Endothelial cell of umbilical vein (primary cell): ENCODE measurements around the gene CCDC188. TPM values are rescaled to one million over a fixed set of nuclear protein-coding genes. Genes with fewer than 3 reads are reported as not detected.

Source experiments
- BruUV-seq: library from RNA; stranded (reverse); fragments of 400-500 nt; replicated peaks from 2 replicates; lab custom pipeline; 2021; lab: Mats Ljungman, UMichigan
- CTCF ChIA-PET: fragments of 300-600, 350-600 bp; sonication (Branson Sonifier 250); formaldehyde crosslinking; loops from one replicate; lab custom pipeline; 2021; ENCODE audit warnings: antibody characterized with exemption, inconsistent platforms; lab: Charles Lee
- POLR2A ChIA-PET: fragments of 300-600, 350-600 bp; sonication (Branson Sonifier 250); formaldehyde crosslinking; loops from one replicate; lab custom pipeline; 2021; ENCODE audit warnings: antibody characterized with exemption, inconsistent platforms; lab: Charles Lee
- DNase-seq: peaks from one replicate; pipeline ENCODE4 v3.0.0-alpha.2; 2011; ENCODE audit warnings: low read depth, low spot score
- FAIRE-seq: peaks from 2 replicates; lab custom pipeline; 2011; peaks lifted over from hg19 to GRCh38; lab: Jason Lieb, UNC
- H2AFZ ChIP-seq: 2 replicates; pipeline ENCODE4 v1.6.0; 2012; ENCODE audit warnings: low read depth, low read length, control low read depth, inconsistent platforms
- H3K27ac ChIP-seq: 2 replicates; pipeline ENCODE4 v1.5.1; 2011; ENCODE audit warnings: low read depth, mild to moderate bottlenecking, control low read depth, low read length, moderate library complexity; ENCODE audit not compliant: insufficient read depth
- H3K27me3 ChIP-seq, 2 experiments: 2 replicates each; pipeline versions ENCODE4 v1.6.0 to v1.6.1; 2011; ENCODE audit warnings: low read length in 2 of 2, mixed read lengths in 1 of 2; ENCODE audit not compliant: control insufficient read depth in 2 of 2, insufficient read depth in 2 of 2
- H3K36me3 ChIP-seq, 2 experiments: 2 replicates in 1 of 2; 3 replicates in 1 of 2; pipeline ENCODE4 v1.5.1; 2011; ENCODE audit warnings: low read length in 2 of 2, mild to moderate bottlenecking in 1 of 2, moderate library complexity in 1 of 2; ENCODE audit not compliant: control insufficient read depth in 2 of 2, insufficient read depth in 2 of 2; ENCODE audit errors: extremely low read depth in 1 of 2
- H3K4me1 ChIP-seq: 3 replicates; pipeline ENCODE4 v1.5.1; 2011; ENCODE audit warnings: mild to moderate bottlenecking, low read length; ENCODE audit not compliant: control insufficient read depth, insufficient read depth; ENCODE audit errors: extremely low read depth
- H3K4me2 ChIP-seq: 2 replicates; pipeline ENCODE4 v1.6.1; 2011; ENCODE audit warnings: low read length, control low read depth, mixed read lengths; ENCODE audit not compliant: insufficient read depth
- H3K4me3 ChIP-seq, 3 experiments: fragments of 200-600 bp in 1 of 3; sonication (generic), shearing (Covaris generic) in 1 of 3; replicated peaks in 1 of 3; 2 replicates each; pipeline ENCODE4 v1.5.1; 2011 to 2016; ENCODE audit warnings: control low read depth in 3 of 3, low read length in 3 of 3, mild to moderate bottlenecking in 2 of 3, inconsistent platforms in 1 of 3, low read depth in 1 of 3, moderate library complexity in 1 of 3; ENCODE audit not compliant: insufficient read depth in 1 of 3
- H3K79me2 ChIP-seq: 2 replicates; pipeline ENCODE4 v1.6.0; 2012; ENCODE audit warnings: low read length, inconsistent platforms; ENCODE audit not compliant: control insufficient read depth, insufficient read depth
- H3K9ac ChIP-seq: replicated peaks from 2 replicates; pipeline ENCODE3; 2011; ENCODE audit warnings: low read length, control low read depth; ENCODE audit not compliant: insufficient read depth; ENCODE audit errors: extremely low read depth
- H3K9me1 ChIP-seq: replicated peaks from 3 replicates; pipeline ENCODE4 v1.6.0; 2011; ENCODE audit warnings: mild to moderate bottlenecking, low read length; ENCODE audit not compliant: control insufficient read depth, insufficient read depth; ENCODE audit errors: extremely low read depth
- H3K9me3 ChIP-seq: replicated peaks from 2 replicates; pipeline ENCODE4 v1.5.1; 2012; ENCODE audit warnings: low read length, inconsistent platforms; ENCODE audit not compliant: control insufficient read depth, insufficient read depth
- H4K20me1 ChIP-seq: replicated peaks from 2 replicates; pipeline ENCODE3; 2011; ENCODE audit warnings: mild to moderate bottlenecking, low read length; ENCODE audit not compliant: control insufficient read depth, insufficient read depth; ENCODE audit errors: extremely low read depth
- EZH2 ChIP-seq: IDR thresholded peaks from 2 replicates; pipeline ENCODE4 v1.6.1; 2012; ENCODE audit warnings: borderline replicate concordance, low read depth, mild to moderate bottlenecking, moderate library complexity, low read length, inconsistent platforms; ENCODE audit not compliant: severe bottlenecking
- FOS ChIP-seq: IDR thresholded peaks from 2 replicates; pipeline ENCODE4 v1.6.1; 2011; ENCODE audit warnings: mild to moderate bottlenecking, low read length, moderate library complexity, borderline replicate concordance; ENCODE audit not compliant: insufficient read depth
- JUN ChIP-seq: IDR thresholded peaks from 2 replicates; pipeline ENCODE4 v1.6.1; 2011; ENCODE audit warnings: borderline replicate concordance, low read depth; ENCODE audit not compliant: insufficient read length, insufficient read depth
- MAX ChIP-seq: IDR thresholded peaks from 2 replicates; pipeline ENCODE4 v1.6.1; 2011; ENCODE audit not compliant: insufficient read depth, insufficient read length
- POLR2A ChIP-seq: IDR thresholded peaks from 2 replicates; pipeline ENCODE4 v1.6.1; 2012; ENCODE audit warnings: low read depth, mild to moderate bottlenecking, control low read depth, low read length
- POLR2AphosphoS5 ChIP-seq: IDR thresholded peaks from 2 replicates; pipeline ENCODE4 v1.6.1; 2012; ENCODE audit warnings: low read depth, mild to moderate bottlenecking, control low read depth, low read length, moderate library complexity; ENCODE audit not compliant: insufficient read depth
- dilution Hi-C: fragments of 300-500 bp; cut with MboI; formaldehyde crosslinking; loops from one replicate; pipeline ENCODE4 v1.15.0; 2019; ENCODE audit warnings: low sequenced_read_pairs; ENCODE audit not compliant: extremely low pct_ligation_motif_present
- intact Hi-C: fragments of 100-400 bp; cut with micrococcal nuclease; formaldehyde crosslinking; loops from one replicate; pipeline ENCODE4 v1.10.0; 2022
- polyA plus RNA-seq, 4 experiments: library from polyadenylated mRNA; depleted of rRNA in 3 of 4; stranded (reverse) in 3 of 4; unstranded in 1 of 4; fragments of >200 nt; gene quantifications; 2 replicates each; pipeline versions ENCODE4 v1.2.1 to v1.2.3, GENCODE V29; 2011 to 2012; ENCODE audit warnings: missing spikeins in 1 of 4
- total RNA-seq: library from RNA; stranded (reverse); gene quantifications from 2 replicates; pipeline ENCODE4 v1.2.3, GENCODE V29; 2021
- TF ChIP-seq, protein P1 (sequence below), 2 donors: IDR thresholded peaks; 1 replicate in 1 of 2; 2 replicates in 1 of 2; pipeline ENCODE4 v1.5.1; 2011; ENCODE audit warnings: low read length in 2 of 2, mild to moderate bottlenecking in 2 of 2, moderate library complexity in 2 of 2, control low read depth in 1 of 2, inconsistent platforms in 1 of 2, low read depth in 1 of 2; ENCODE audit not compliant: insufficient read depth in 1 of 2; ENCODE audit errors: extremely low read depth in 1 of 2

CCDC188 gene
- total and polyA plus RNA-seq, 2 donors (not counting 3 experiments of a cell fraction or from before 2014, with no cell fraction given) = 9.4 to 9.8 TPM

GRCh38 chr22:20106205-20106848 is 44.5 kb downstream of the CCDC188 start:
- no peaks in the 10 kb centered on the region for H3K9me1 ChIP-seq
- H3K4me1 ChIP-seq = no peaks in the 10 kb centered on the region
- H4K20me1 ChIP-seq = no peaks in the 10 kb centered on the region
- peaks cover 22% of the 10 kb centered on the region for H3K79me2 ChIP-seq
- no peak overlapping the region for H3K9ac ChIP-seq
- DNase-seq (no peak), FAIRE-seq (no peak)
- TF ChIP-seq EZH2 = no peak
- no peak for TF ChIP-seq FOS
- no peak overlapping the region for H3K4me2 ChIP-seq
- ChIA-PET POLR2A (no interaction called here), CTCF (interaction anchor here (1.1 to 1.5 kb wide), 2 partner anchors 18 to 383 kb away, joined by 3 read pairs; partner anchors contain the start of gene GP1BB)
- intact Hi-C loops (no loop called here), dilution Hi-C loops (no loop called here)
- no TSS peak for BruUV-seq
- no peaks in the 10 kb centered on the region for H3K9me3 ChIP-seq
- H2AFZ ChIP-seq = no peak overlapping the region
- no peak overlapping the region for H3K27ac ChIP-seq
- H3K27me3 ChIP-seq = no peaks in the 10 kb centered on the region
- H3K4me3 ChIP-seq = no peak overlapping the region
- peaks cover 16 to 73% of the 10 kb centered on the region in 2 experiments for H3K36me3 ChIP-seq

- intact Hi-C loops (no loop called here), dilution Hi-C loops (no loop called here)
- no peak overlapping the region for H3K27ac ChIP-seq
- no peaks in the 10 kb centered on the region for H3K27me3 ChIP-seq
- no peak for DNase-seq
- CTCF ChIA-PET = interaction anchor here (1.1 kb wide), 1 partner anchor 18 kb away, joined by 3 read pairs; no protein-coding TSS in a partner anchor
- H3K4me2 ChIP-seq = no peak overlapping the region
- no peaks in the 10 kb centered on the region for H3K9me1 ChIP-seq
- H3K4me3 ChIP-seq = no peak overlapping the region
- BruUV-seq = no TSS peak
- H3K79me2 ChIP-seq = peaks cover 27% of the 10 kb centered on the region
- H2AFZ ChIP-seq = no peak overlapping the region
- POLR2A ChIA-PET = no interaction called here
- no peak overlapping the region for H3K9ac ChIP-seq
- H3K36me3 ChIP-seq = peaks cover 17 to 74% of the 10 kb centered on the region in 2 experiments
- no peaks in the 10 kb centered on the region for H3K9me3 ChIP-seq
- no peaks in the 10 kb centered on the region for H3K4me1 ChIP-seq
- H4K20me1 ChIP-seq = no peaks in the 10 kb centered on the region
- FAIRE-seq = no peak
- TF ChIP-seq EZH2 (no peak), FOS (no peak), MAX (no peak), POLR2A (no peak), POLR2AphosphoS5 (no peak), JUN (no peak)
- TF ChIP-seq, protein P1, sequence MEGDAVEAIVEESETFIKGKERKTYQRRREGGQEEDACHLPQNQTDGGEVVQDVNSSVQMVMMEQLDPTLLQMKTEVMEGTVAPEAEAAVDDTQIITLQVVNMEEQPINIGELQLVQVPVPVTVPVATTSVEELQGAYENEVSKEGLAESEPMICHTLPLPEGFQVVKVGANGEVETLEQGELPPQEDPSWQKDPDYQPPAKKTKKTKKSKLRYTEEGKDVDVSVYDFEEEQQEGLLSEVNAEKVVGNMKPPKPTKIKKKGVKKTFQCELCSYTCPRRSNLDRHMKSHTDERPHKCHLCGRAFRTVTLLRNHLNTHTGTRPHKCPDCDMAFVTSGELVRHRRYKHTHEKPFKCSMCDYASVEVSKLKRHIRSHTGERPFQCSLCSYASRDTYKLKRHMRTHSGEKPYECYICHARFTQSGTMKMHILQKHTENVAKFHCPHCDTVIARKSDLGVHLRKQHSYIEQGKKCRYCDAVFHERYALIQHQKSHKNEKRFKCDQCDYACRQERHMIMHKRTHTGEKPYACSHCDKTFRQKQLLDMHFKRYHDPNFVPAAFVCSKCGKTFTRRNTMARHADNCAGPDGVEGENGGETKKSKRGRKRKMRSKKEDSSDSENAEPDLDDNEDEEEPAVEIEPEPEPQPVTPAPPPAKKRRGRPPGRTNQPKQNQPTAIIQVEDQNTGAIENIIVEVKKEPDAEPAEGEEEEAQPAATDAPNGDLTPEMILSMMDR (IDR thresholded peaks at IDR 0.05; ENCODE audit: extremely low read depth in 1 of 2, insufficient read depth in 1 of 2, low read depth in 1 of 2, low read length in 2 of 2) = no peak
Observed at GRCh38 chr22:20105456-20106204, 45.2 kb downstream of the CCDC188 start.
